Activated T-cell treated with anti-CD3 and anti-CD28 coated beads, Interleukin-2, amount 50 U/mL, for 48 hours (primary cell): Measurements from ENCODE around the gene FRMD4A.
"Not testable (repeated sequence)": the region's sequence is repeated elsewhere in the genome, so short reads cannot be mapped to it uniquely, and the experiment has no call there.

Source experiments
- DNase-seq, 2 experiments: peaks; one replicate each; pipeline ENCODE4 v3.0.0-alpha.2; 2020

The FRMD4A gene

GRCh38 chr10:14235566-14236195 lies 95.0 kb downstream of the FRMD4A start:
- DNase-seq = no peak

GRCh38 chr10:14233566-14233965 lies 97.2 kb downstream of the FRMD4A start:
- no peak for DNase-seq

- DNase-seq = not testable (repeated sequence)
Measured at GRCh38 chr10:14228798-14229197, 101.9 kb downstream of the FRMD4A start.

GRCh38 chr10:14225379-14225778 lies 105.3 kb downstream of the FRMD4A start:
- no peak for DNase-seq

- no peak for DNase-seq
Measured at GRCh38 chr10:14220026-14220425, 110.7 kb downstream of the FRMD4A start.

GRCh38 chr10:14219411-14219810 lies 111.3 kb downstream of the FRMD4A start:
- DNase-seq = no peak

- DNase-seq = no peak
Measured at GRCh38 chr10:14215641-14216040, 115.1 kb downstream of the FRMD4A start.

- DNase-seq = not testable (repeated sequence)
Measured at GRCh38 chr10:14213703-14214102, 117.0 kb downstream of the FRMD4A start.

GRCh38 chr10:14211610-14212009 lies 119.1 kb downstream of the FRMD4A start:
- DNase-seq = no peak

- DNase-seq = no peak
Measured at GRCh38 chr10:14208231-14208630, 122.5 kb downstream of the FRMD4A start.

GRCh38 chr10:14205233-14205632 lies 125.5 kb downstream of the FRMD4A start:
- DNase-seq = no peak

- DNase-seq = peak; percentile 24 to 28
Measured at GRCh38 chr10:14200698-14201544, 129.8 kb downstream of the FRMD4A start.

- DNase-seq = not testable (repeated sequence)
Measured at GRCh38 chr10:14199098-14199497, 131.6 kb downstream of the FRMD4A start.

- no peak for DNase-seq
Measured at GRCh38 chr10:14198078-14198477, 132.6 kb downstream of the FRMD4A start.

- DNase-seq = no peak
Measured at GRCh38 chr10:14196113-14196512, 134.6 kb downstream of the FRMD4A start.

GRCh38 chr10:14195433-14195832 lies 135.3 kb downstream of the FRMD4A start:
- no peak for DNase-seq

GRCh38 chr10:14192746-14193145 lies 138.0 kb downstream of the FRMD4A start:
- DNase-seq = no peak

GRCh38 chr10:14191871-14192270 lies 138.9 kb downstream of the FRMD4A start:
- DNase-seq = no peak

- DNase-seq = no peak
Measured at GRCh38 chr10:14191407-14191806, 139.3 kb downstream of the FRMD4A start.

- no peak for DNase-seq
Measured at GRCh38 chr10:14190702-14191101, 140.0 kb downstream of the FRMD4A start.

GRCh38 chr10:14186245-14186644 lies 144.5 kb downstream of the FRMD4A start:
- peak in 1 of 2 experiments; percentile 22 for DNase-seq

GRCh38 chr10:14185316-14186045 lies 145.2 kb downstream of the FRMD4A start:
- peak; percentile 65 to 78 for DNase-seq

- peak; percentile 53 to 58 for DNase-seq
Measured at GRCh38 chr10:14184841-14185315, 145.8 kb downstream of the FRMD4A start.
